Measurements from ENCODE around the gene TBC1D22B.

- no peak for TF ChIP-seq CTCF (IDR thresholded peaks at IDR 0.05)
- TF ChIP-seq POLR2A (IDR thresholded peaks at IDR 0.05; ENCODE audit: low read depth): no peak
These were observed 1.6 kb downstream of the TBC1D22B start for GRCh38 chr6:37259191-37259590.
